ENCODE results near the gene DAO. TPM values are rescaled to one million over a fixed set of nuclear protein-coding genes. Genes with fewer than 3 reads are reported as not detected.
A peak's percentile ranks its signal among the peaks of the same experiment; 100 is the strongest.
"Not testable (repeated sequence)": the region's sequence is repeated elsewhere in the genome, so short reads cannot be mapped to it uniquely, and the experiment has no call there.

Gene DAO
- total RNA-seq, 2 donors from 2014 or later: not detected

DNA sequence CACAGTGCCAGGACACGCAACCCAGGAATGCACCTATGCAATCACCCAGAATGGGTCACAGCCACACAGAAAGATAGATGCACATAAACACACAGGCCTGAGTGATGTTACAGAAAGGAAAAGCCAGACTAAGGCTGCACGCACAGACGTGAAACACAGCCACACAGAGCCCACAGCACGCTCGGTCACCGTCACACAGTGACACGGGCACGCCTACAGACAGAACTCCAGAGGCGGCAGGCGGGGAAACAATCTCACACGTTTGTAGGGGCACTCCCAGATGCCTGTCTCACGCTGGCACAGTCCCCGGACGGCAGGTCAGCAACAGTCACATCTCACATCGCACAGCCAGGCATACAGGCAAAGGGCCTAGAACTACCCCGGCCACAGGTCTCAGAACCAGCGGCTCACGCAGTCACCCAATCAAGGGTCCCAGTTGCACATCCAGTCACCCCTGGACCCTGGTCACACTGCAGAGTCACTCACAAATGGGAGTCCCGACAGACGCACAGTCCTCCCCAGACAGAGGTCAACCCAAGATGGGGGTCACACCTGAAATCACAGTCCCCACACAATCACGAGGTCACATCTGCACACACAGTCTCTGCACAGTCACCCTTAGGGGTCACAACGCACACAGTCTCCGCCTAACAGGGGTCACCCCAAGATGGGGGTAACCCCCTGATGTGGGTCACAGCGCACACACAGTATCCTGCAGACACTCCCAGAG, 23.3 kb upstream of the DAO start:
- Histone ChIP-seq H3K4me3 (ENCODE audit: low read length) (peak overlapping the region; percentile 99), H3K4me1 (ENCODE audit: control insufficient read depth, insufficient read depth, low read length) (peaks cover 4% of the 10 kb centered on the region), H3K9me3 (ENCODE audit: control insufficient read depth, low read length) (peaks cover 8% of the 10 kb centered on the region), H3K9ac (ENCODE audit: extremely low read depth, low read length, poor library complexity, severe bottlenecking) (peak overlapping the region; percentile 79), H3K27me3 (ENCODE audit: control insufficient read depth, insufficient read depth, low read length, poor library complexity, severe bottlenecking) (no peaks in the 10 kb centered on the region), H3K36me3 (ENCODE audit: control insufficient read depth, insufficient read depth, low read length) (peaks cover 25% of the 10 kb centered on the region), H3K27ac (ENCODE audit: low read depth, low read length) (peak overlapping the region; percentile 54)
- H3K27me3 Mint-ChIP-seq (ENCODE audit: insufficient read depth): peaks cover 14% of the 10 kb centered on the region
- peaks cover 28% of the 10 kb centered on the region for H3K4me1 Mint-ChIP-seq
- peak; percentile 84 for DNase-seq
- peak overlapping the region; percentile 94 for H3K27ac Mint-ChIP-seq
- peaks cover 8% of the 10 kb centered on the region for H3K9me3 Mint-ChIP-seq
- H3K36me3 Mint-ChIP-seq (ENCODE audit: low read depth): peaks cover 30% of the 10 kb centered on the region
- peak overlapping the region; percentile 95 for H3K4me3 Mint-ChIP-seq
- 35 to 45% methylated on average over 20 to 24 of the region's 24 CpGs for WGBS, 2 experiments (ENCODE audit: insufficient coverage in 1 of 2, insufficient read length in 1 of 2)
- TF ChIP-seq, protein P1, sequence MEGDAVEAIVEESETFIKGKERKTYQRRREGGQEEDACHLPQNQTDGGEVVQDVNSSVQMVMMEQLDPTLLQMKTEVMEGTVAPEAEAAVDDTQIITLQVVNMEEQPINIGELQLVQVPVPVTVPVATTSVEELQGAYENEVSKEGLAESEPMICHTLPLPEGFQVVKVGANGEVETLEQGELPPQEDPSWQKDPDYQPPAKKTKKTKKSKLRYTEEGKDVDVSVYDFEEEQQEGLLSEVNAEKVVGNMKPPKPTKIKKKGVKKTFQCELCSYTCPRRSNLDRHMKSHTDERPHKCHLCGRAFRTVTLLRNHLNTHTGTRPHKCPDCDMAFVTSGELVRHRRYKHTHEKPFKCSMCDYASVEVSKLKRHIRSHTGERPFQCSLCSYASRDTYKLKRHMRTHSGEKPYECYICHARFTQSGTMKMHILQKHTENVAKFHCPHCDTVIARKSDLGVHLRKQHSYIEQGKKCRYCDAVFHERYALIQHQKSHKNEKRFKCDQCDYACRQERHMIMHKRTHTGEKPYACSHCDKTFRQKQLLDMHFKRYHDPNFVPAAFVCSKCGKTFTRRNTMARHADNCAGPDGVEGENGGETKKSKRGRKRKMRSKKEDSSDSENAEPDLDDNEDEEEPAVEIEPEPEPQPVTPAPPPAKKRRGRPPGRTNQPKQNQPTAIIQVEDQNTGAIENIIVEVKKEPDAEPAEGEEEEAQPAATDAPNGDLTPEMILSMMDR (conservative IDR thresholded peaks at IDR 0.05): no peak

DNA sequence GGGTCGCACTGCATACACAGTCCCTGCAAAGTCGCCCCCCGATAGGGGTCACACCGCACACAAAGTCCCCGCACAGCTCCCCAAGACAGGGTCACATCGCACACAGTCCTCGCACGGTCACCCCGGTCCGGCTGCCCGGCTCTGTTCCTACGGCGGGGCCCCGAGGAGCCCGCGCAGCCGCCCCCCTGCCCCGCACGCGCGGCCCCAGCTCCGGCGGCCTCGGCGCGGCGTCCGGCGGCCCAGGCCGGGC, 22.8 kb upstream of the DAO start:
- Histone ChIP-seq H3K27ac (ENCODE audit: low read depth, low read length) (peak overlapping the region; percentile 54), H3K9ac (ENCODE audit: extremely low read depth, low read length, poor library complexity, severe bottlenecking) (peak overlapping the region; percentile 79), H3K9me3 (ENCODE audit: control insufficient read depth, low read length) (peaks cover 8% of the 10 kb centered on the region), H3K4me1 (ENCODE audit: control insufficient read depth, insufficient read depth, low read length) (peaks cover 4% of the 10 kb centered on the region), H3K27me3 (ENCODE audit: control insufficient read depth, insufficient read depth, low read length, poor library complexity, severe bottlenecking) (no peaks in the 10 kb centered on the region), H3K4me3 (ENCODE audit: low read length) (peak overlapping the region; percentile 99), H3K36me3 (ENCODE audit: control insufficient read depth, insufficient read depth, low read length) (peaks cover 22% of the 10 kb centered on the region)
- H3K9me3 Mint-ChIP-seq: peaks cover 8% of the 10 kb centered on the region
- H3K27me3 Mint-ChIP-seq (ENCODE audit: insufficient read depth): peaks cover 14% of the 10 kb centered on the region
- peak overlapping the region; percentile 95 for H3K4me3 Mint-ChIP-seq
- H3K27ac Mint-ChIP-seq: peak overlapping the region; percentile 94
- 0 to 1% methylated on average over 1 to 30 of the region's 30 CpGs for WGBS, 2 experiments (ENCODE audit: insufficient coverage in 1 of 2, insufficient read length in 1 of 2)
- TF ChIP-seq, protein P1 (conservative IDR thresholded peaks at IDR 0.05): no peak
- DNase-seq: no peak
- peaks cover 26% of the 10 kb centered on the region for H3K36me3 Mint-ChIP-seq (ENCODE audit: low read depth)
- H3K4me1 Mint-ChIP-seq: peaks cover 28% of the 10 kb centered on the region

DNA sequence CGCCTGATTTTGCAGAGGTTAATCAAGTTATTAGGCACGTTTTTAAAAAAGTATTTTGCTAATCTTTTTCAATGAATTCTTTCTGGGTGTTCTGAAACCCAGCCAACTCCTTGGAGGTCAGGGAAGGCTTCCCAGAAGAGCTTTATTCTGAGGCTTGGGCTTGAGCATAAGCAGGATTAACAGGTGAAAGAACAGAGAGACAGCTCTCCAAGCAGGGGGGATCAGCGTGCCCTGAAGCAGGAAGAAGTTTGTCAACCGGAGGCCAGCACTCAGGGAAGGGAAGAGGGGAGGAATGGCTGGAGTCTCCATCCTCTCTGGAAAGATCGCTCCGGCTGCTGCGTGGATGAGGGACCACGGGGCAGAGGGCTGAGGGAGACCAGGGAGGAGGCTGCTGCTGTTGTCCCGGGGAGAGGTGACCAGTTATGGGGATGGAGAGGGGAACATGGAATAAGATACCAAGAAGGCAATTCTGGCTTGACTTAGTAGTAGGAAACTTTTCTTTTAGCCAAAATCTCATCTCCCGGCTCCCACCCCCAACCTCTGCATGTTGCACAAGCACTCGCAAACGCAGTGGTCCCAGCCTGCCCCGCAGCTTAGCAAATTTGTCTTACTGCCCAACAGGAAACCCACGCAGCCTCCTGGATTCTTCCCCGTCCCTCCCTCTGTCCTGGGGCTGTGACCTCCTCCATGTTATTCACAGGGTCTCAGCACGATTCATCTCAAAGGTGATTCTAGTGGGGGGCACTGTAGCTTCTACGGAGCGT, 21.4 kb upstream of the DAO start:
- DNase-seq: peak; percentile 80
- Mint-ChIP-seq H3K4me3 (peak overlapping the region; percentile 72), H3K36me3 (ENCODE audit: low read depth) (peaks cover 15% of the 10 kb centered on the region), H3K27me3 (ENCODE audit: insufficient read depth) (peaks cover 14% of the 10 kb centered on the region), H3K9me3 (peaks cover 11% of the 10 kb centered on the region), H3K27ac (peak overlapping the region; percentile 30), H3K4me1 (peaks cover 28% of the 10 kb centered on the region)
- Histone ChIP-seq H3K27me3 (ENCODE audit: control insufficient read depth, insufficient read depth, low read length, poor library complexity, severe bottlenecking) (no peaks in the 10 kb centered on the region), H3K9ac (ENCODE audit: extremely low read depth, low read length, poor library complexity, severe bottlenecking) (no peak overlapping the region), H3K9me3 (ENCODE audit: control insufficient read depth, low read length) (peaks cover 8% of the 10 kb centered on the region), H3K4me3 (ENCODE audit: low read length) (peak overlapping the region; percentile 74), H3K4me1 (ENCODE audit: control insufficient read depth, insufficient read depth, low read length) (peaks cover 4% of the 10 kb centered on the region), H3K27ac (ENCODE audit: low read depth, low read length) (no peak overlapping the region), H3K36me3 (ENCODE audit: control insufficient read depth, insufficient read depth, low read length) (peaks cover 13% of the 10 kb centered on the region)
- TF ChIP-seq, protein P1 (conservative IDR thresholded peaks at IDR 0.05): no peak
- WGBS, 2 experiments (ENCODE audit: insufficient coverage in 1 of 2, insufficient read length in 1 of 2): 18 to 35% methylated on average over 11 to 18 of the region's 18 CpGs

DNA sequence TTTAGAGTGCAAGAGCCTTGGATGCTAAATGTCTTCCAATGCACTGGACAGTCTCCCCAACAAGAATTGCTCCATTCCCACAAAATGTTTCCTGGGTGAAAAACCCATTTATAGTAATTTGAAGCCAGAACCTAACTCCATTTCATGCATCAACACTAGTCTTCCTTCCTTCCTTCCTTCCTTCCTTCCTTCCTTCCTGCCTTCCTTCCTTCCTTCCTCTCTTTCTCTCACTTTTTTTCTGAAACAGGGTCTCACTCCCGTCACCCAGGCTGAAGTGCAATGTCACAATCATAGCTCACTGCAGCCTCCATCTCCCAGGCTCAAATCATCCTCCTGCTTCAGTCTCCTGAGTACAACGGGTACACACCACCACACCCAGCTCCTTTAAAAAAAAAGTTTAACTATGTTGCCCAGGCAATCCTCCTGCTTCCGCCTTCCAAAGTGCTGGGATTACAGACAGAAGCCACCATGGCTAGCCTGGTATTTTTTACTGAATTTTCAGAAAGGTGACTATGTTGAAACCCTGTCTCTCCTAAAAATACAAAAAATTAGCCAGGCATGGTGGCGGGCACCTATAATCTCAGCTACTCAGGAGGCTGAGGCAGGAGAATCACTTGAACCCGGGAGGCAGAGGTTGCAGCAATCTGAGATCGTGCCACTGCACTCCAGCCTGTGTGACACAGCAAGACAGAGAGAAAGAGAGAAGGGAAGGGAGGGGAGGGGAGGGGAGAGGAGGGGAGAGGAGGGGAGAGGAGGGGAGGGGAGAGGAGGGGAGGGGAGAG, 20.6 kb upstream of the DAO start:
- H3K27ac Mint-ChIP-seq; H3K36me3 Mint-ChIP-seq (ENCODE audit: low read depth); H3K4me1 ChIP-seq (ENCODE audit: control insufficient read depth, insufficient read depth, low read length); H3K4me3 ChIP-seq (ENCODE audit: low read length); H3K27ac ChIP-seq (ENCODE audit: low read depth, low read length); H3K27me3 ChIP-seq (ENCODE audit: control insufficient read depth, insufficient read depth, low read length, poor library complexity, severe bottlenecking); DNase-seq; H3K36me3 ChIP-seq (ENCODE audit: control insufficient read depth, insufficient read depth, low read length); H3K9ac ChIP-seq (ENCODE audit: extremely low read depth, low read length, poor library complexity, severe bottlenecking); H3K9me3 ChIP-seq (ENCODE audit: control insufficient read depth, low read length): not testable (repeated sequence)
- Mint-ChIP-seq H3K4me3 (peak overlapping the region; percentile 72), H3K9me3 (peaks cover 13% of the 10 kb centered on the region), H3K4me1 (peaks cover 28% of the 10 kb centered on the region), H3K27me3 (ENCODE audit: insufficient read depth) (peaks cover 14% of the 10 kb centered on the region)
- WGBS, 2 experiments (ENCODE audit: insufficient coverage in 1 of 2, insufficient read length in 1 of 2): 74 to 85% methylated on average over 4 to 6 of the region's 6 CpGs
